HG02938 (cell line): ENCODE data around the gene COL24A1.
"Not testable (repeated sequence)": the region's sequence is repeated elsewhere in the genome, so short reads cannot be mapped to it uniquely, and the experiment has no call there.

Experiments used
- ATAC-seq: cut with Tn5 transposase; IDR thresholded peaks from one replicate; pipeline ENCODE4 v1.9.1; 2021; ENCODE audit warnings: mild to moderate bottlenecking, moderate library complexity; ENCODE audit not compliant: unreplicated experiment

The COL24A1 gene

DNA sequence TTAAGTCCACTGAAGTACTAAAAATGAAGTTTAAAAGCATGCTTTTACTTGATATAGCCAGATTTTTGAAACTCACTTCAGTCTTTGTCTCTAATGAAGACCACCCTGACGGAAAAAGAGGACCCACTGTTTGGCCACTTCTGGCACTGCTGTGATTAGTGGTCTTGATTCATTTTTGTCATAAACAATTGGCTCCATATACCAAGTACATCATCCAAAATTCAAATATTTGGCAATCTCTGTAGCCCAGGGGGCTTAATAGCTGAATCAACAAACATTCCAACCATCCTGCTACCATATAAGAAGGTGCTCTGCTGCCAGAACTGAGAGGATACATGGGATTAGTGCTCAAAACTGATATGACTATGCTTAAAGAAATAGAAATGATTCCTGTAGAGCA, 156.0 kb downstream of the COL24A1 start:
- ATAC-seq: no peak

DNA sequence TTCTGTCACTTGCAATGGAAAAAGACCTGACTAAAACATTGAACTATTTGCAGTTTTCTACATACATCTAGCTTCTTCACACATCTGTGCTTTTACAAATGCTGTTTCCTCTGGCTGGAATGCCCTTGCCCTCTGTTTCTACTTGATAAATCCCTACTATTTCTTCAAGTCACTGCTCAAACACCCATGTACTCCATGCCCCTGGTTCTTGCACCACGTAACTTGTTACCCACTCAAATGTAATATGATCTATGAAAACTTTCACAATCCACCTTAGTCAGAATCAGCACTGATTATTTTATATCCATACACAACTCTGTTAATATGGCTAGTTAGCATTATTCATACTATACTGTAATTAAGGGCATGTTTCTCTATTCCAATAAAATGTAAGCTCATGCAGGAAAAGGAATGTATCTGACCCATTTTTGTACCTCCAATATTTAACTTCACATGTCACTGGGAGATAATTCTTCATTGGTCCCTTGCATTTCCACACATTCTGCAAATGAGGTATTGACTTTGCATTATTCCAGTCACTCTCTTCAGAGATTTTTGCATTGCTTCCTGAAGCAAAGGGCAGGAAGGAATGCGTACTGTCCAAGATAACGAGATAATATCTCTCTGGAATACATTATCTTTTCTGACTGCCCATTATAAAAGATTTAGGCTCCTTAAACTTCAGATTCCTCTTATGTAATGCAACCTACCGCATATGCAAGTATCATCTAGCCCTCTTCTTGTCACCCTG, 158.3 kb downstream of the COL24A1 start:
- ATAC-seq: no peak

DNA sequence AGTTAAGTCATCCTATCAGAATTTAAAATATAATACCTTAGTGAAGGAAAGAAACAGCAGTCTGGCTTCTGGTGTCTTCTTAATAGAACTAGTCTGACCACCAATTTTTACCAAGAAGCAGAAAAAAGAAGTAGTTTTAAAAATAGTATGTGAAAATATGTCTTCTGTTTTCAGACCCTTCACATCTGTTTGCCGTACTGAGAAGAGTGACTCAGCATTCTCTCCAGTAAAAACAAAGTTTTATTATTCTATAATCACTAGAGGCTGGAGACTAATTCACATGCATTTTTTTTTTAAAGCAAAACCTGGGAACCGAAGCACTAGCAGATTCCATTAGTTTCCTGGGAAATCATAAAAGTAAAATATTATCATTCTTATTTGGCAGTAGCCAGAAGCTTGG, 163.8 kb downstream of the COL24A1 start:
- ATAC-seq: peak; percentile 65

DNA sequence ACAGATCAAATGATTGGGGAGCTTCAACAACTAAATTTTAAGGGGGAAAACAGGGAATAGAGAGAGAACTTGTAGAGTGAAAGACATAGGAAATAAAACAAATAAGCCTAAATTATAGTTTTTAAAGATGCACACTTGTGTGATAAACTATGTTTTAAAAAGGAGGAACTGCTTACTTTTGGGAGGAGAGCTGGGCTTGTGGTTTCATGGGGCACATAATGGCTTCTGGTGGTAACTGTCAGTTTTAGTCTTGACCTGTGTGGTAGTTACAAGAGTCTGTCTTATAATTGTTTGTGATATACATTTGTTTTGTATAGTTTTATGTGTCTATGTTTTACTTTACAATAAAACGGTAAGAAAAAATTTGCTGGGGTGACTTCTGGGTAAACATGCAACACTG, 165.3 kb downstream of the COL24A1 start:
- ATAC-seq: peak; percentile 46

DNA sequence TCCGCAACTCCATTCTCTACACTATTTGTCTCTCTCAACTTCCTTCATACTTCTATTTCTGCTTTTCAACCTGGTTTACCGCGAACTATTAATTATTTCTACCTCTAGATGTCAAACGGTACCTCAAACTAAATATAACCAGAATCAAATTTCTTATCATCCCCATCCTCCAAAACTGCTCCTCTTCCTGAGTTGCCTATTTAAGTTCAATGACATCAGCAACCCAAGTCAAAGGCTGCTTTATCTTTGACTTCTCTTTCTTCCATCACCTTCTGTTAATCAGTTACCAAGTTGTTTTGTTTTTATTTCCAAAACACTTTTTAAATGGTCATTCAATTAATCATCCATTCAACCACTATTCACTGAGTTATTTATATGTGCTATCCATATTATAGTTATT, 171.9 kb downstream of the COL24A1 start:
- ATAC-seq: no peak

DNA sequence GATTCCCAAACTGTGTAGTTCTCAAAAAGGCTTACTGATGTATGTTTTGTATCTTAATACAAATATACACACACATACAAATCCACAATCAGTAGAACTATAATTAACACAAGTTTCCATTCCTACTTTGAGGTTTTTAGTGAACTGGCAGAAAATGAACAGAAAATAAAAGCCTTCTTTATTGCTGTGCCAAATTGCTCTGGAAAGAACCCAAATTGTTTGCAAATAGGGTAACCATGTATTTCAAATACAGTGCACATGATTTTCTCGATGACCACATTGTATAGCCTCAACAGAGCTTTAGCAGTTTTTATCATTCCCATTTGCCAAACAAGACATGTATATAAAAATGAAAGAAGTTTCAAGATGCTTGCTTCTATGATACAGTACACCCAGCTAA, 173.3 kb downstream of the COL24A1 start:
- no peak for ATAC-seq

DNA sequence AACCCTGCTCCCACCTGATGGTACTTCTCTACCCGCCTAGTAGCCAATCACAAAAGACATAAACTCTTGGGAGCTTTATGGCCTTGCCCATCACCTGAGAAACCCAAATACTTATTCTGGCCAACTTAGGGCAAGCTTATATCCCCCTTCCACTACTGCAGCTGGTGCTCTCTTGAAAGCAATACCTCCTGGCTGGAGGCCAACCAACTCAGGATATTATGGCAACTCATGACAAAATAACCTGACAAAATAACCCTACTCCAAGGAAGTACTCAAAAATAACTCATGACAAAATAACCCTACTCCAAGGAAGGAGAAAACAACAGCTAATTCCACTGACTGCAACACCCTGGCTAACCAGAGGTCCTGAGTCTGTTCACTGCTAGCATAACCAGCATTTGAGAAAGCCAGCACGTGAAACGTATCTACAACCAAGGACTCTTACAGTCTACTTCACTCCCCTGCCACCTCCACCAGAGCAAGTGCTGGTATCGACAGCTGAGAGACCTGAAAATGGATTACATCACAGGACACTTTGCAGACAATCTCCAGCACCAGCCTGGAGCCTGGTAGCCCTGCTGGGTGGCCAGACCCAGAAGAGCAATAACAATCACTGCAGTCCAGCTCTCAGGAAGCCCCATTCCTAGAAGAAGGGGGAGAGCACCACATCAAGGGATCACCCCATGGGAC, 179.9 kb downstream of the COL24A1 start:
- no peak for ATAC-seq

DNA sequence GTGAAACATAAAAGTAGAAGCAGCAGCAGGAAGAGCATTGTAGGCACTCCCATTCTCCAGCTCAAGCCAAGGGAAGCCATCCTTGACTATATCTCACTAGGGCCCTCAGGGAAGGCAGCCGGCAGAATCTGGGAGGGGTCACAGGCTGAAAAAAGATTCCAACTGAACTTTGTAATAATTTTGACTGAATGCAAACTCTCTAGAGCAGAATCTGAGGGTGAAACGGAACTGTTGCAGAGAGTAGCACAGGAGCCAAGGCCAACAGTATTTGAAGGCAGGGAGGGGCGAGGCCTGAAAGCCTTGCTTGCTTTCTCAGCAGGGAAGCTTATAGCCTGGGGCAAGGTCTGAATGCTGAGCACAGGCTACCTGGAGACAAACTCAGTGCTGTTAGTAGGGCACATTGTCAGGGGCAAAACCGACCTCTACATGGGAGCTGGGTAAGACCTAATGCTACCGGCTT, 180.6 kb downstream of the COL24A1 start:
- no peak for ATAC-seq

DNA sequence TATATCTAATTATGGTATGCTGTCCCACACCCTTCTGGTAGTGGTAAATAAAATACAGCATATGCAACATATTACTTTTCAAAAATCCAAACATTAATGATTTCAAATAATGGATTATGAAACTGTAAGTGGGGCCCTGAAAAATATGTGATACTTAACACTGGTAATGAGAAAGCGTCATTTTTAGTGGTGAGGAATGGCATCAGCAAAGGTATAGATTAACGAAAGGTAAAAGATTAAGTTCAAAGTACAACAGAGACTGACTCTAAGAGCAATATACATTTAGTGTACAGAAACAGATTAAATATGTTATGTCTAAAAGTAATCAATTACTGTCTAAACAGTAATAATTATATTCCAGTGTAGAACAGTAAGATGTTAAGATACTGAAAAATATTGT, 194.1 kb downstream of the COL24A1 start:
- no peak for ATAC-seq

DNA sequence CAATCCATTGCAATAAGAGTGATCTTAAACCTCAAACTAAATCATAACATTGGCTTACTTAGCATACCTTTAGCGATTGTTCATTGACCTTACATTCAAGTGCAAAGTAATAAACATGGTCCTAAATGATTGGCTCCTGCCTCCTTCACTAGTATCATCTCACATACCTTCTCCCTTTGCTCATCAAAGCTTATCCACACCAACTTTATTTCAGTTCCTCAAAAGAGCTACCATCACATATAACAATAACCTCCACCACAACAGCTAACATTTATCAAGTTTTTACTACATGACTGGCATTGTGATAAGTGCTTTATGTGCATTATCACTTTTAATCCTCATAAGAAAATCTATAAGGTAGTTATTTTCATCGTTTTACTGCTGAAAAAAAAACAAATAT, 198.8 kb downstream of the COL24A1 start:
- peak; percentile 70 for ATAC-seq

DNA sequence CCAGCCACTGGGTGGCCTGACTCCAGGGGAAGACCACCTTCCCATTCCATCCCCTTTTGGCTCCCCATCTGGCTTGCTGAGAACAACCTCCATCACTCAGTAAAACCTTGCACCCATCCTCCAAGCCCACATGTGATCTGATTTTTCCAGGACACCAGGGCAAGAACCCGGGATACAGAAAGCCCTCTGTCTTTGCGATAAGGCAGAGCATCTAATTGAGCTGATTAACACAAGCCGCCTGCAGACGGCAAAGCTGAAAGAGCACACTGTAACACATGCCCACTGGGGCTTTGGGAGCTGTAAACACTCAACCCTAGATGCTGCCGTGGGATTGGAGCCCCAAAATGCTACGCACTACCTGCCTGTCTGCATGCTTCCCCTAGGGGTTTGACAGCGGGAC, 201.4 kb downstream of the COL24A1 start:
- not testable (repeated sequence) for ATAC-seq

DNA sequence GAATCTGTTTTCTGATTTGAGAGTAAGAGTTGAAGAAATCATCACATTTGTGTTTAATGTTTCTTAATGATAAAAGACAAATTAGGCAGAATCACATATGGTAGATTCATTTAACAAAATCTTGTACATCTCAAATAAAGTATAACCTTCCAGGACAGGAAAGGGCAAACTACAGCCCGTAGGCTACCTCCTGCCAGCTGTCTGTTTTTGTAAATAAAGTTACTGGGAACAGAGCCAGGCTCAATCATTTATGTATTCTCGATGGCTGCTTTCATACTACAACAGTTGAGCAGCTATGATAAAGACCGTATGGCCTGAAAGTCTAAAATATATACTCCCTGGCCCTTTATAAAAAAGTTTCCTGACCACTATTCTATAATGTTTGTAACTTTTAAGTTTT, 204.1 kb downstream of the COL24A1 start:
- no peak for ATAC-seq

DNA sequence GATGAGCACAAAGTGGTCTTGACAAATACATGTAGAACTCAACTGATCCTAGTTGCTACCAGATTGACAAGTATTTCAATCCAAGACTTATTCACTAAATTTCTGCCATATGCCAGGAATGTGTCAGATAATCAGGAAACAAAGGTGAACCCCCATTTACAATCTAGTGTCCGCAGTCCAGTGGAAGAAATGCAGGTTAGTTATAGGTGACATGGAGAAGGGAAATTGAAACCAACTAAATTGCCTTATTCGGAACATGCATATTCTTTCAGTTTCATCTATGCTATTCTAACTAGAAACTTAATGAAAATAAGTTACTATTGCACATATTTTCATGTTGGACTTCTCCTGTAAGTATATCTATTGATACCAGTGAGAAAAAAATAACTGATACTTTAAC, 209.4 kb downstream of the COL24A1 start:
- ATAC-seq: no peak

DNA sequence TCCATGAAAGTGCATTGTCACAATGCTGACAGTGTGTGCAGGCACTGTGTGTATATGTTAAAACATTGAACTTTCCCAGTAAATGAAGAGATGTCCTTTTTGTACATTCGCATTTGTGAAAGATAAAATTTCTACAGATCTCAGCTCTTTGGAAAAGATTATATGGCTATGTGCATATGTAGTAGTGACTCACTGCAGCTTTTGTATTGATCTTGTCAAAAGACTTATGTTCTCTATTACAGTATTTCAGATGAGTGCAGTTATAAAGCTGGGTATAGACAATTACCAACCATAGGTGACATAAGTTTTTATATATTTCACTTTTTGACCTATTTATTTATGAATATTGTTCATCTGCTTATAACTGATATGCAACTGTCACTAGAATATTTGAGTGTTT, 212.6 kb downstream of the COL24A1 start:
- no peak for ATAC-seq

DNA sequence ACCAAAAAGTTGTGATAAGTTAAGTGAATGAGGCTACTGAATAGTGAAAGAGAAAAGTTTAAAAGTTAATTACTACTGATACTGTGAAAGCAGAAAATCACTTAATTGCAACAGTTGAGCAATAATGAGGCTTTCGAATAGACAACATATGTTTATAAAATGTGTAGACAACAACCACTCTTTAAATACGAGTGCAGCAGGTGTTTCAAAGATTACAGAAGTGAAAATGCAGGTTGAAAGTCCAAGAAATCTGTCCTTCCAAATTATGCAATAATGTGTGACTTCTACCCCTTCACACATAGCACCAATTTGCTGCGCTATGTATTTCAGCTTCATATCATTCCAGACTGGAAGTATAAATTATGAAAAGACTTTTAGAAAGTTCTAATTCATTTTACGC, 213.0 kb downstream of the COL24A1 start:
- ATAC-seq: no peak

DNA sequence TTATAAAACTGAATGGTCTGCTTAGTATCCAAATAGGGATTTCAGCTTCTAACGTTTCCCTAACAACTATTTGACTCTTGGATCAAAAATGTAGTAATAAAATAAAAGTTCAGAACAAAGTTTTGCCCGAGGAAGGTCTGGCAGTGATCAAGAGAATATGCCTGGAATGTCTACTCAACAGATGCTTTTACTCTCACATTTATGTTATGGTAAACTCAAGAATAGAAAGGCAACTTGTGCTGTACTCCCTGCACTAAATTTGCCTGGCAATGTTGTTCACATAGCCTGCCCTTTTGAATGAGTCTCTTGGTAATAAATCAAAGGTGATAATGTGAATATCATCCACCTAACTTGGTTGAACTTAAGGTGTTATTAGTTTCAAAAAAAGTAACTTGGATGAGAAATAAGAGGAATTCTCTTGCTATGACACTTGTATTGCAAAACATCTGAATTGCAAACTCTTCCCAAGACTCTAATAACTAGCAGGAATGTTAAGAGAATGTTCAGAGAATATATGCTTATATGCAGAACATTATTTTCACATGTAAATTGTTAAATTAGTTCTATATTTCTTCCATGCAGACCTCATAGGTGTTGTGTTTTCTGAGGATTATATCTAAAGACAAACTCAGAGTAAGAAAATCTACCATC, 215.8 kb downstream of the COL24A1 start:
- ATAC-seq: no peak

DNA sequence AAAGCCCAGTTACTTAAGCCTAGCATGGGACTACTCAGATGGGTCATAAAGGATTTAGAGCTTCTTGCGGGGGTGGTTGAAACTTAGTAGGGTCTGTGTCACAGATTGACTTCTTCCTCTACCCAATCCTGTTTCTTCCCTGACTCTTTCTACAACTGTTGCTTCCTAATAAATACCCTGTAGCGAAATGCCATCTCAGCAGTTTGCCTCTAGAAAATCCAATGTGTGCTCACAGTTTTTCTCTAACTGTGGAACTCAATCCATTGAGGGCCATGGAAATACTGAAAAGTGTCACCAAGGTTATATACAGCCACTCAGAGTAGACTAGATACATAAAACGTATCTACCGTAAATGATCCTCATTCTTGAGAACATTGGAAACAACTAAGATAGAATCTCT, 217.7 kb downstream of the COL24A1 start:
- no peak for ATAC-seq

DNA sequence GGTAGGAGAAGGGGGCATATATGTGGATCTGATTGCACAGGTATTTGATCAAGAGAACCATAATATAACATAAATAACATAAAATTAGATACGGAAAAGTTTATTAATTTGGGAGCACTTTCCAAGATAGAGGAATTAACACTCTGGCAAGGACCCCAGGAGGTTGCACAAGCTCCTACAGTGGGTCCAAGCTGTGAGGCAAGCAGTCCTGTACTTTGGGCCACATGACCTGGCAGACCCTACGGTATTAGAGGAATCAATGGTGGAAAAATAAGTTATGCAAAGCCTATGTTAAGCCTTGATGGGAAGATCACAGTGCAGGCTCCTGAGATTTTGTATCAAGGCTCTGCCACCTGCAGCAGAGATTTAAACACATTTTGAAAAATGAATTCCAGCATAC, 220.1 kb downstream of the COL24A1 start:
- ATAC-seq: no peak

DNA sequence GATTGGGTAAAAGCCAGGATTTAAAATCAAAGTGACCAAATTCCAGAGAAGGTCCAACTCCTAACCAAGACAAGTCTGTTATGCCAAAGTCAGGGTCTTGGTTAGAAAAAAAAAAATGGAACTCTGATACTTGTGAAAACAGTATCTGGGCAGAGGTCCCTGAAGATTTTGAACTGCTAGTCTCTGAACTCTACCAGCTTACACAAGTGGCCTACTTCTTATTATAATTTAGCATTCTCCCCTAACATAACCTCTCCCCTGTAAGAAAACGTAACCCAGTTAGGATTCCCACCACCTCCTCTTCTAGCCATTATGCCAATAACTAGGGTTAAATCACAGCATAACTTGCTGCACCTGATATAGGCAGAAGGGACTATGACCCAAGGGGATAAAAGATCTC, 220.5 kb downstream of the COL24A1 start:
- ATAC-seq: no peak

DNA sequence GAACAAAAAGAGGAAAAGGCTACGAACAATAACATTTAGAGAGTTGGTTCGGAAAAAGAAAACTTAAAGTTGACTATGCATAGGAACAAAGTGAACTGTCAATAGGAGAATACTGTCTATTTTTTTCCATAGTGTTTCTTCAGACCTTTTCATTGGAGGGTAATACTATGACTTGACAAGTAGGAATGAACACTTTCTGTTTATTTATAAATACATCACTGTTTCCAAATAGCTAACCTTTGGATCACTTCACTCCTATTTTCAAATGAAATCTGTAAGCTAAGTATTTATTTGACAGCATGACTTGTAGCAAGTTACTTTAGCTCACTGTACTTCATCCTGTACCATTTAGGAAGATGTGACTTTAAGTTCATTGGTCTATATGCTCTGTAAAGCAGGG, 221.3 kb downstream of the COL24A1 start:
- ATAC-seq: no peak

DNA sequence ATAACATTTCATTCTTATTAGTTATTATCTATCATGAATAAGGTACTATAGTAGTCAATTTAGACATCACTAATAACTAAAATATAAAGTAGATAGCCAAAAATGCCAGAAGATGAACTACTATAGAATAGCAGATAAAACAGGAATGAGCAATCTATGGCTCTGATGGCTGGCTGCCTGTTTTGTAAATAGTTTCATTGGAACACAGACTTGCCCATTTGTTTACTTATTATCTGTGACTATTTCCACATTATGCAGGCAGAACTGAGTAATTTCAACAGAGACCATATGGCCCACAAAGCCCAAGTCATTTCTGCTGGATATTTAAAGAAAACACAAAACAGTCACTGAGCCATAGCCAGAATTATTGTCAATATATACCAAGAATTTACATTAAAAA, 222.1 kb downstream of the COL24A1 start:
- ATAC-seq: no peak

DNA sequence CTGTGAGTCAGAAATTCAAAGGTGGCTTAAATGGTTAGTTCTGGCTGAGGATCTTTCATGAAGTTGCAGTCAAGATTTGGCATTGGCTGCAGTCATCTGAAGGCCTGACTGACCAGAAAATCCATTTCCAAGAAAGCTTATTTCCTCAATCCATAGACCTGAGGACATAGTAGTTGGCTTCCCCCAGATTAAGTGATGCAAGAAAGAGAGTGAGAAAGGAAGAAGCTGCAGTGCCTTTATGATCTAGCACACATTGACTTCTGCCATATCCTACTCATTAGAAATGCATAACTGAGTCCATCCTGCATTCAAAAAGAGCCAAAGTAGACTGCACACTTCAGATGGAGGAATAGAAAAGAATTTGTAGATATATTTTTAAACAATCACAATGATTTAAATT, 222.6 kb downstream of the COL24A1 start:
- no peak for ATAC-seq
